Stimulated activated memory B cell treated with anti-CD40 and anti-IgM and Interleukin-4, amounts not matched to agents 10 μg/mL and 1 μg/mL and 100 μg/mL, for 72 hours (primary cell): ENCODE data around the gene ZC3H7A.

Experiments used
- ATAC-seq: fragments of 150-1000 bp; cut with Tn5 transposase; 2 replicates; pipeline ENCODE4 v1.10.0; 2021
- H3K27ac Mint-ChIP-seq: one replicate; pipeline ENCODE4 v1.8.0; 2022; ENCODE audit warnings: mild to moderate bottlenecking, mixed read lengths
- H3K27me3 Mint-ChIP-seq: one replicate; pipeline ENCODE4 v1.8.0; 2022; ENCODE audit warnings: mixed read lengths
- H3K36me3 Mint-ChIP-seq: one replicate; pipeline ENCODE4 v1.8.0; 2022; ENCODE audit warnings: mixed read lengths
- H3K4me1 Mint-ChIP-seq: one replicate; pipeline ENCODE4 v1.8.0; 2022; ENCODE audit warnings: mixed read lengths
- H3K4me3 Mint-ChIP-seq: one replicate; pipeline ENCODE4 v1.8.0; 2022; ENCODE audit warnings: mild to moderate bottlenecking, moderate library complexity, mixed read lengths
- H3K9me3 Mint-ChIP-seq: one replicate; pipeline ENCODE4 v1.8.0; 2022; ENCODE audit warnings: mixed read lengths

ZC3H7A gene

GRCh38 chr16:11719171-11719570 lies 77.9 kb downstream of the ZC3H7A start:
- no peaks in the 10 kb centered on the region for H3K9me3 Mint-ChIP-seq
- no peak for ATAC-seq
- peaks cover 27% of the 10 kb centered on the region for H3K4me1 Mint-ChIP-seq
- H3K27ac Mint-ChIP-seq: no peak overlapping the region
- no peaks in the 10 kb centered on the region for H3K27me3 Mint-ChIP-seq
- no peak overlapping the region for H3K4me3 Mint-ChIP-seq
- H3K36me3 Mint-ChIP-seq: peaks cover 56% of the 10 kb centered on the region

DNA sequence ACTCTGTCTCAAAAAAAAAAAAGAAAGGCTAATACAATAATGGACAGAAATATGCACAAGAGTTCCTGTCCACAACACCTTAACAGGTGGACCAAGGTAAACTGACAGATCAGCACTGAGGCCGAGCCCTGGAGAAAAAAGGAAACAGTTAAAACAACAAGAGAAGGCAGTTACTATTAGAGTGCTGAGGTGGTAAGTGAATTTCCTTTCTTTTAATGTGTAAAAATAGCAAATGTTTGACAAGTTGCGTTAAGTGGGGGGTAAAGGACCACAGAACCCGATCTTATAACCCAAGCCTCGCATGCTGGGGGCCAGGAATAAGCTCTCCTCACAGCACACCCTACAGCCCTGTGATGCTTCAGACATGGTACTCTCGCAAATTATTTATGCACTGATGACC lies 79.2 kb downstream of the ZC3H7A start:
- Mint-ChIP-seq H3K36me3 (peaks cover 43% of the 10 kb centered on the region), H3K4me1 (peaks cover 18% of the 10 kb centered on the region), H3K4me3 (no peak overlapping the region), H3K27ac (peak overlapping the region; percentile 53), H3K27me3 (no peaks in the 10 kb centered on the region), H3K9me3 (no peaks in the 10 kb centered on the region)
- ATAC-seq: no peak

DNA sequence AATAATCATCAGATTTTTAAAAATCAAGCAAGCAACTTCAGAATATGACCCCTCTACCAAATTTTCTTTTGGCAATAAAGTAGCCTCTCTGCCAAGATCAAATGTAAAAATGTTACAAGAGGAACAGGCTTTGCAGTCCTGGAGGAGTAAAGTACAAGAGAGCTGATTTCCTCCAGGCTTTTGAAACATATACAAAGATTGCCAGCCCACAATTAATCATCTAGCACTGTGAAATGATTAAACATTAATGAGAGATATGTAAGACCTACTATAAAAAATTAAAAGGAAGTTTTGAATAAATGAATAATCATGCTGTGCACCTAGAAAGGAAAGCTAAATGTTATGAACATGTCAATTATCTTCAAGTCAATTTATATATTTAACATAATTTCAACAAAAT lies 80.7 kb downstream of the ZC3H7A start:
- ATAC-seq: no peak
- peaks cover 36% of the 10 kb centered on the region for H3K36me3 Mint-ChIP-seq
- peaks cover 11% of the 10 kb centered on the region for H3K4me1 Mint-ChIP-seq
- no peaks in the 10 kb centered on the region for H3K9me3 Mint-ChIP-seq
- no peaks in the 10 kb centered on the region for H3K27me3 Mint-ChIP-seq
- peak overlapping the region; percentile 64 for H3K27ac Mint-ChIP-seq
- no peak overlapping the region for H3K4me3 Mint-ChIP-seq

GRCh38 chr16:11715246-11715947 lies 81.7 kb downstream of the ZC3H7A start:
- no peaks in the 10 kb centered on the region for H3K27me3 Mint-ChIP-seq
- no peaks in the 10 kb centered on the region for H3K9me3 Mint-ChIP-seq
- H3K4me3 Mint-ChIP-seq: no peak overlapping the region
- peak overlapping the region; percentile 64 for H3K27ac Mint-ChIP-seq
- peaks cover 18% of the 10 kb centered on the region for H3K4me1 Mint-ChIP-seq
- H3K36me3 Mint-ChIP-seq: peaks cover 30% of the 10 kb centered on the region
- ATAC-seq: no peak

GRCh38 chr16:11712122-11712521 lies 84.9 kb downstream of the ZC3H7A start:
- Mint-ChIP-seq H3K27ac (no peak overlapping the region), H3K4me1 (peaks cover 25% of the 10 kb centered on the region), H3K36me3 (peaks cover 31% of the 10 kb centered on the region), H3K9me3 (no peaks in the 10 kb centered on the region), H3K27me3 (no peaks in the 10 kb centered on the region), H3K4me3 (no peak overlapping the region)
- ATAC-seq: no peak

GRCh38 chr16:11711662-11712061 lies 85.4 kb downstream of the ZC3H7A start:
- H3K9me3 Mint-ChIP-seq: no peaks in the 10 kb centered on the region
- H3K4me3 Mint-ChIP-seq: no peak overlapping the region
- peaks cover 28% of the 10 kb centered on the region for H3K36me3 Mint-ChIP-seq
- no peak for ATAC-seq
- H3K27me3 Mint-ChIP-seq: no peaks in the 10 kb centered on the region
- no peak overlapping the region for H3K27ac Mint-ChIP-seq
- peaks cover 26% of the 10 kb centered on the region for H3K4me1 Mint-ChIP-seq

GRCh38 chr16:11708421-11708820 lies 88.6 kb downstream of the ZC3H7A start:
- peaks cover 36% of the 10 kb centered on the region for H3K36me3 Mint-ChIP-seq
- no peaks in the 10 kb centered on the region for H3K9me3 Mint-ChIP-seq
- peaks cover 25% of the 10 kb centered on the region for H3K4me1 Mint-ChIP-seq
- H3K4me3 Mint-ChIP-seq: no peak overlapping the region
- no peak overlapping the region for H3K27ac Mint-ChIP-seq
- H3K27me3 Mint-ChIP-seq: no peaks in the 10 kb centered on the region
- no peak for ATAC-seq

GRCh38 chr16:11707679-11708197 lies 89.3 kb downstream of the ZC3H7A start:
- no peaks in the 10 kb centered on the region for H3K9me3 Mint-ChIP-seq
- no peak overlapping the region for H3K27ac Mint-ChIP-seq
- H3K36me3 Mint-ChIP-seq: peaks cover 42% of the 10 kb centered on the region
- peaks cover 32% of the 10 kb centered on the region for H3K4me1 Mint-ChIP-seq
- no peak for ATAC-seq
- no peak overlapping the region for H3K4me3 Mint-ChIP-seq
- H3K27me3 Mint-ChIP-seq: no peaks in the 10 kb centered on the region

DNA sequence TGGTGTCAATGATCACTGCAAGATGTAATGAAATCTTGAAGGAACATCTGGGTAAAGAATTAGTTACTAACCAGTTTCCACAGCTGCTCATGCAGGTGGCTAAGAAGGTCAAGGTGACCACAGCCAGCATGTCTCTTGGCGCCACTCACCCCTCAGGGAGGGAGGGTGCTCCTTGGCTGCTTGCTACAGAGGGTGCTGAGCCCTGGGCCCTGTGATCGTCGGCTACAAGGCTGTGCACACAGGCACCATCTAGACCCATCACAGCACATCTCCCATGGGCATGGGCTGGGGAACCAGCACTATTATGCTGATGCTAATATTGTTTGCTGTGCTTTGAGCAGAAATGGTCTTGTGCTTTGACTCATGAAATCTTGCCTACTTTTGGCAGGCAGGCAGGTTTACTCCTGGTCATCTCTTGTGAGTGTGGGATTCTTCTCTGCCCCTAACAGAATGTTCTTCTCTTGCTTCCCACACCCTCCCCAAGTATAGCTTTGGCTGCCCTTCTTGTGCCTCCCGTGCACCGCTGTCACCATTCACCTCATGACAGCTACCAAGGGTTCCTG lies 90.8 kb downstream of the ZC3H7A start:
- no peak overlapping the region for H3K4me3 Mint-ChIP-seq
- no peak overlapping the region for H3K27ac Mint-ChIP-seq
- H3K9me3 Mint-ChIP-seq: no peaks in the 10 kb centered on the region
- peaks cover 38% of the 10 kb centered on the region for H3K36me3 Mint-ChIP-seq
- H3K4me1 Mint-ChIP-seq: peaks cover 32% of the 10 kb centered on the region
- no peaks in the 10 kb centered on the region for H3K27me3 Mint-ChIP-seq
- no peak for ATAC-seq

- no peak overlapping the region for H3K27ac Mint-ChIP-seq
- H3K36me3 Mint-ChIP-seq: peaks cover 43% of the 10 kb centered on the region
- peaks cover 26% of the 10 kb centered on the region for H3K4me1 Mint-ChIP-seq
Observed at GRCh38 chr16:11705311-11706025, 91.6 kb downstream of the ZC3H7A start.

More at GRCh38 chr16:11705311-11706025, 91.6 kb downstream of the ZC3H7A start:
- Mint-ChIP-seq H3K27me3 (no peaks in the 10 kb centered on the region), H3K4me3 (no peak overlapping the region), H3K9me3 (no peaks in the 10 kb centered on the region)
- ATAC-seq: no peak
